Breast epithelium (tissue), 4 donors: ENCODE data around the gene BIN1. TPM values are rescaled to one million over a fixed set of nuclear protein-coding genes. Genes with fewer than 3 reads are reported as not detected.

Source experiments
- DNase-seq, 2 donors: peaks; one replicate each; pipeline ENCODE4 v3.0.0-alpha.2; 2019; ENCODE audit warnings: low spot score in 2 of 2
- H3K27ac ChIP-seq, 2 donors: fragments of 200-600 bp; sonication (generic) in 1 of 2; one replicate each; pipeline ENCODE4 v1.5.1; 2016 to 2019; ENCODE audit warnings: mild to moderate bottlenecking in 1 of 2
- H3K27me3 ChIP-seq, 2 donors: fragments of 200-600 bp; sonication (generic) in 1 of 2; one replicate each; pipeline versions ENCODE4 v1.5.1 to v1.6.0; 2017 to 2019; ENCODE audit warnings: control low read depth in 1 of 2, mild to moderate bottlenecking in 1 of 2
- H3K36me3 ChIP-seq: fragments of 200-600 bp; one replicate; pipeline ENCODE4 v1.5.1; 2019
- H3K4me1 ChIP-seq, 2 donors: fragments of 200-600 bp; sonication (generic); one replicate each; pipeline ENCODE4 v1.5.1; 2016 to 2019; ENCODE audit warnings: control low read depth in 1 of 2
- H3K4me3 ChIP-seq, 3 donors: fragments of 200-600 bp; sonication (generic); 1 replicate in 2 of 3; 2 replicates in 1 of 3; pipeline ENCODE4 v1.5.1; 2016 to 2019; ENCODE audit warnings: mild to moderate bottlenecking in 3 of 3, moderate library complexity in 2 of 3
- H3K9me3 ChIP-seq, 2 donors: fragments of 200-600 bp; sonication (generic) in 1 of 2; one replicate each; pipeline ENCODE4 v1.5.1; 2016 to 2019; ENCODE audit warnings: control low read depth in 1 of 2
- POLR2A ChIP-seq: fragments of 450-650 bp; IDR thresholded peaks from one replicate; pipeline ENCODE4 v1.6.1; 2016; ENCODE audit warnings: antibody characterized with exemption, mild to moderate bottlenecking, moderate library complexity
- POLR2AphosphoS5 ChIP-seq, 3 donors: sonication (generic); formaldehyde crosslinking; IDR thresholded peaks; one replicate each; pipeline ENCODE4 v1.6.1; 2017; ENCODE audit warnings: antibody characterized with exemption in 3 of 3
- intact Hi-C: fragments of 100-400 bp; cut with DNase I; formaldehyde crosslinking; loops from one replicate; pipeline ENCODE4 v1.15.1; 2023; ENCODE audit warnings: low total_unique reads
- total RNA-seq, 3 donors: library from RNA; depleted of rRNA; stranded (reverse); fragments of >200 nt; gene quantifications; one replicate each; pipeline ENCODE4 v1.1.0, GENCODE V29; 2016
- TF ChIP-seq, protein P1 (sequence below), 3 donors: fragments of 450-650 bp; IDR thresholded peaks; one replicate each; pipeline ENCODE4 v1.5.1; 2016 to 2017; ENCODE audit warnings: antibody characterized with exemption in 3 of 3, mild to moderate bottlenecking in 3 of 3, moderate library complexity in 3 of 3

The BIN1 gene, protein sequence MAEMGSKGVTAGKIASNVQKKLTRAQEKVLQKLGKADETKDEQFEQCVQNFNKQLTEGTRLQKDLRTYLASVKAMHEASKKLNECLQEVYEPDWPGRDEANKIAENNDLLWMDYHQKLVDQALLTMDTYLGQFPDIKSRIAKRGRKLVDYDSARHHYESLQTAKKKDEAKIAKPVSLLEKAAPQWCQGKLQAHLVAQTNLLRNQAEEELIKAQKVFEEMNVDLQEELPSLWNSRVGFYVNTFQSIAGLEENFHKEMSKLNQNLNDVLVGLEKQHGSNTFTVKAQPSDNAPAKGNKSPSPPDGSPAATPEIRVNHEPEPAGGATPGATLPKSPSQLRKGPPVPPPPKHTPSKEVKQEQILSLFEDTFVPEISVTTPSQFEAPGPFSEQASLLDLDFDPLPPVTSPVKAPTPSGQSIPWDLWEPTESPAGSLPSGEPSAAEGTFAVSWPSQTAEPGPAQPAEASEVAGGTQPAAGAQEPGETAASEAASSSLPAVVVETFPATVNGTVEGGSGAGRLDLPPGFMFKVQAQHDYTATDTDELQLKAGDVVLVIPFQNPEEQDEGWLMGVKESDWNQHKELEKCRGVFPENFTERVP
- total RNA-seq = 10 to 100 TPM; 30.1 to 74.4 (median 59.3) TPM

DNA sequence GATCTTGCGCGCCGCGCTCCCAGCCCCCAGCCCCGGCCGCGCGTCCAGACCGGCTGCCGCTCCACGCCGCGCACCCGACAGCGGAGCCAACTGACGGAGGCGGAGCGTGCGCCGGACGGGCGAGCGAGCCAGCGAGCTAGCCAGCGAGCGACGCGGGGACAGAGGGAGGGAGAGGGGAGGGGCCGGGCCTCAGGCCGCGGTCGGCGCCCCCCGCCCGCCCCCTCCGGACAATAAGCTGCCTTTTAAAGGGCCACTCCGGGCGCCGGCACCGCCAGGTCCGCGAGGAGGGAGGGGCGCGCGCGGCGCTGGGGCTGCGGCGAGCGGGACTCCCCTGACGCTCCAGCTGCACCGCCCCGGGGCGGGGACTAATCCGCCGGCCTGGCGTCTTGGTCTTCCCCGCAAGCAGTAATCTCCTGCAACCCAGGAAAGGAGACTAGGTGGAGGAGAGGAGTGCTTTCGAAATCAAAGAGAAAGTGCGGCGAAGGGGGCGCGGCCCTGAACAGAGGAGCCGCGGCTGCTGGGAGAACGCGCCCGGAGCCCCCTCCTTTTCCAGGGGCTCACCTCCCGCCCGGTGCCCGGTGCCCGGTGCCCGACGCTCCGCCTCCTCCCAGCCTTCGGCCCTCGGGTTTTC lies at the start of gene BIN1:
BIN1 (minus strand) TSS at position 164 of the 631 bp plus-strand sequence. CDS start 211 bp downstream, outside the sequence.
- no peaks in the 10 kb centered on the region for H3K36me3 ChIP-seq
- TF ChIP-seq, protein P1, sequence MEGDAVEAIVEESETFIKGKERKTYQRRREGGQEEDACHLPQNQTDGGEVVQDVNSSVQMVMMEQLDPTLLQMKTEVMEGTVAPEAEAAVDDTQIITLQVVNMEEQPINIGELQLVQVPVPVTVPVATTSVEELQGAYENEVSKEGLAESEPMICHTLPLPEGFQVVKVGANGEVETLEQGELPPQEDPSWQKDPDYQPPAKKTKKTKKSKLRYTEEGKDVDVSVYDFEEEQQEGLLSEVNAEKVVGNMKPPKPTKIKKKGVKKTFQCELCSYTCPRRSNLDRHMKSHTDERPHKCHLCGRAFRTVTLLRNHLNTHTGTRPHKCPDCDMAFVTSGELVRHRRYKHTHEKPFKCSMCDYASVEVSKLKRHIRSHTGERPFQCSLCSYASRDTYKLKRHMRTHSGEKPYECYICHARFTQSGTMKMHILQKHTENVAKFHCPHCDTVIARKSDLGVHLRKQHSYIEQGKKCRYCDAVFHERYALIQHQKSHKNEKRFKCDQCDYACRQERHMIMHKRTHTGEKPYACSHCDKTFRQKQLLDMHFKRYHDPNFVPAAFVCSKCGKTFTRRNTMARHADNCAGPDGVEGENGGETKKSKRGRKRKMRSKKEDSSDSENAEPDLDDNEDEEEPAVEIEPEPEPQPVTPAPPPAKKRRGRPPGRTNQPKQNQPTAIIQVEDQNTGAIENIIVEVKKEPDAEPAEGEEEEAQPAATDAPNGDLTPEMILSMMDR (IDR thresholded peaks at IDR 0.05) = no peak
- peak in 2 of 3 donors; percentile 5 to 14 for TF ChIP-seq POLR2AphosphoS5 (IDR thresholded peaks at IDR 0.05)
- TF ChIP-seq POLR2A = no peak
- H3K9me3 ChIP-seq = no peaks in the 10 kb centered on the region
- peak; percentile 70 for DNase-seq
- H3K27ac ChIP-seq = peak within 1 kb of the TSS; percentile 64 to 87
- intact Hi-C loops = no loop called here
- no peaks in the 10 kb centered on the region for H3K4me1 ChIP-seq
- peaks cover 0 to 2% of the 10 kb centered on the region in 2 donors for H3K27me3 ChIP-seq
- peak within 1 kb of the TSS; percentile 67 to 93 (median 81) for H3K4me3 ChIP-seq

DNA sequence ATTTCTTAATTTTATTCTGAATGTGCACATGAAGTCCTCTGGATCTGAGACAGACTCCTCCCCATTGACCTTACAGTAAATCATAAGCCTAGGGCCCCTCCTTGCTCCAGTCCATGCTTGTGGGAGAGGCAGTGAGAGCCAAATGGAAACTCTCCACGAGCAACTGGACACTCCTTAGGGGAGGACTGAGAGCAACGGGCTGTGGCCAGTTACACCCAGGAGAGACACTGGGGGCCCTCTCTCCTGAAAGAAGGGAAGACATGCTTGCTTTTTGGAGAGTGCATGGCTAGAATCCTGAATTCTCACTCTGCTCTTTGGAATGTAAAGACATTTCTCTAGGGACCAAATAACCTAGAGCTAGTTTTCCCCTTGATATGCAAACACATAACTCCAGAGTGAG lies 49.0 kb upstream of the BIN1 start:
- no peak overlapping the region for H3K27ac ChIP-seq
- no peak for DNase-seq
- H3K27me3 ChIP-seq = no peaks in the 10 kb centered on the region
- no peaks in the 10 kb centered on the region for H3K36me3 ChIP-seq
- no peak overlapping the region for H3K4me3 ChIP-seq
- H3K4me1 ChIP-seq = peaks cover 0 to 3% of the 10 kb centered on the region in 2 donors
- TF ChIP-seq POLR2A (no peak), POLR2AphosphoS5 (IDR thresholded peaks at IDR 0.05) (no peak)
- TF ChIP-seq, protein P1 (IDR thresholded peaks at IDR 0.05) = no peak
- intact Hi-C loops = no loop called here
- peaks cover 0 to 3% of the 10 kb centered on the region in 2 donors for H3K9me3 ChIP-seq

DNA sequence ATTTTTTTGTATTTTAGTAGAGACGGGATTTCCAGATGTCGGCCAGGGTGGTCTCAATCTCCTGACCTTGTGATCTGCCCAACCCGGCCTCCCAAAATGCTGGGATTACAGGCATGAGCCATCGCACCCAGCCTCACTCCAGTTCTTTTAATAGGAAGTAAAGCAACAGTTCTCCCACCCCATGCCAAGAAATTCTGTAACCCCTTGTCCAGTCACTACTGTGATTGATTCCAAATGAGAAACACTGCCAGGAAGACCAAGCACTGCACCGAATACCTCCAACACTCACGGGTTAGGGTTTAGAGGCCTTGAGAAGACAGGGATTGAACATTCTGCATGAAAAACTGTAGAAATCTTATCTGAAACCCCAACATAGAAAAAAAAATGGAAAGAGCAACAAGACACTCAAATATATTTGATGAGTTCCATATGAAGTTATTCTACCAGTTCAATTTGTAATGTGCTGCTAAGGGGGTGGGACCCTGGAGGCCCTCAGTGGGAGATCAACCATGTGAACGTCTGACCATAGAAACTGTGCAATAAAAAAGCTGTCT lies 48.2 kb upstream of the BIN1 start:
- Histone ChIP-seq H3K4me1 (peaks cover 0 to 3% of the 10 kb centered on the region in 2 donors), H3K27me3 (no peaks in the 10 kb centered on the region), H3K36me3 (no peaks in the 10 kb centered on the region), H3K9me3 (peaks cover 0 to 4% of the 10 kb centered on the region in 2 donors), H3K27ac (peak overlapping the region in 1 of 2 donors; percentile 81), H3K4me3 (no peak overlapping the region)
- no peak for DNase-seq
- intact Hi-C loops = no loop called here
- TF ChIP-seq, protein P1 (IDR thresholded peaks at IDR 0.05) = no peak
- TF ChIP-seq POLR2A (no peak), POLR2AphosphoS5 (IDR thresholded peaks at IDR 0.05) (no peak)

DNA sequence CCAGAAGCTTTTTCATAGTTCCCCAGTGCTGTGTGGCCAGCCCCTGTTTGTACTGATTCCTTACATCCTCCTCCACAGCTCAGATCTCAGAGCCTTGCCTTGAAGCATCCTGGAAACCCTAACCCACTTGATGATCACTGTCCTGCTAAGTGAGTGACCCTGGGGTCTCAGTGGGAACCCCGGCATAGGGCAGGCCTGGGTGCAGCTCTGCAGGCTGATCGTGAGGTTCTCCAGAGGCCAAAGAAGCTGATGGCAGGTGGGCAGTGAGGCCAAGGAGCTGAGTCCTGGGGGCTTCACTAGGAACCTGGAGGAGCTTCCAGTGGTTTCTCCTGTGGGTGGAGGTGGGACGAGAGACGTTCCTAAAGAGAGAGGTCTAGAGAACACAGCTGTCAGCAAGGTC lies 47.4 kb upstream of the BIN1 start:
- Histone ChIP-seq H3K27me3 (no peaks in the 10 kb centered on the region), H3K27ac (peak overlapping the region in 1 of 2 donors; percentile 81), H3K36me3 (no peaks in the 10 kb centered on the region), H3K4me1 (peaks cover 0 to 3% of the 10 kb centered on the region in 2 donors), H3K9me3 (peaks cover 0 to 4% of the 10 kb centered on the region in 2 donors), H3K4me3 (no peak overlapping the region)
- TF ChIP-seq POLR2AphosphoS5 (IDR thresholded peaks at IDR 0.05) (no peak), POLR2A (no peak)
- TF ChIP-seq, protein P1 (IDR thresholded peaks at IDR 0.05) = no peak
- intact Hi-C loops = no loop called here
- DNase-seq = no peak
